ENCODE data around the gene SRP54. TPM values are rescaled to one million over a fixed set of nuclear protein-coding genes. Genes with fewer than 3 reads are reported as not detected.
A peak's percentile ranks its signal among the peaks of the same experiment; 100 is the strongest.

SRP54 gene
- total and polyA plus RNA-seq, 2 of the 13 experiments (the other 11 are each of a cell fraction or from before 2014, with no cell fraction given) = 42.2 to 207 TPM

GRCh38 chr14:35046751-35047536 is 64.2 kb downstream of the SRP54 start (continued):
- TF ChIP-seq ZEB1 (IDR thresholded peaks at IDR 0.05; ENCODE audit: insufficient replicate concordance, low read depth) (peak; percentile 6), SSRP1 (CRISPR knock-in tag; IDR thresholded peaks at IDR 0.05) (0 out of 2 replicates have a peak, but pooled peaks have one; percentile 16), ZNF713 (CRISPR knock-in tag; IDR thresholded peaks at IDR 0.05) (peak; percentile 79; the same call in 1 of the 2 replicates)

DNA sequence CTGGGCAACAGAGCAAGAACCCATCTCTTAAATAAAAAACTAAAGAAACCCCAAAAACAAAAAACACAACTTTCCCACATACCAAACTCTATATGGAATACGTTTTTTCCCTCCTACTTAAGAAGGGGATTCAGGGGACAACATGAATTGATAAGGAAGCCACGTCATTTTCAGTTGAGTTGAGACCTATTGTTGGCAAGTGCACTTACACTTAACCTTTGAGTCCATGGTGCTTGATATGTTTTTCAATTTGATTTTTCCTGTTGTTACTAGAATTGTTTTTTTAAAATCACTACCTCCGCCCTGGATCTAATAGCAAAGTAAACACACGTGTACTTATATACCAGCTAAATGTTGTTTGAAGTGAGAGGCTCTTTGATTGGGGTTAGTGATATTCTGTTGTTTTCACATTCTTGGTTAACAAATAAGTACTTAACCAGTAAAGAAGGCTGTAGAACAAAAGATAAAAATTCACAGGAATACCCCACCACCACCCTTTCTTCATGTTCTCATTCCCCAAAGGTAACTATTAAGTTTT is 65.3 kb downstream of the SRP54 start:
- Histone ChIP-seq H3K9me3 (ENCODE audit: low read length) (no peaks in the 10 kb centered on the region), H3K4me2 (ENCODE audit: low read depth, low read length) (peak overlapping the region; percentile 96), H3K27me3 (ENCODE audit: control insufficient read depth in 1 of 2, insufficient read depth in 2 of 2, low read length in 2 of 2) (no peaks in the 10 kb centered on the region; a peak in 1 of 5 replicates), H3K4me3 (replicated peaks in 1 of 3; ENCODE audit: insufficient read depth in 1 of 3, low read depth in 2 of 3, low read length in 3 of 3) (peak overlapping the region in 1 of 3 experiments; percentile 3; a peak in 2 of 6 replicates), H3K9ac (ENCODE audit: insufficient read depth, low read depth, low read length) (peak overlapping the region; percentile 4; the same call in 1 of the 2 replicates), H4K20me1 (ENCODE audit: insufficient read depth, low read length) (no peaks in the 10 kb centered on the region), H3K36me3 (replicated peaks in 1 of 2; ENCODE audit: control insufficient read depth in 1 of 2, insufficient read depth in 2 of 2, low read length in 2 of 2) (peaks cover 0 to 4% of the 10 kb centered on the region in 2 experiments; a peak in 1 of 5 replicates), H3K27ac (ENCODE audit: extremely low read length, insufficient read depth, low read length) (no peak overlapping the region), H3K79me2 (ENCODE audit: insufficient read depth, low read length) (peaks cover 19% of the 10 kb centered on the region), H3K4me1 (ENCODE audit: insufficient read depth, low read length) (peaks cover 62% of the 10 kb centered on the region), H2AFZ (ENCODE audit: low read length) (no peak overlapping the region)
- DNase-seq (ENCODE audit: low spot score) = peak; percentile 26
- ChIA-PET CTCF (ENCODE audit: low intra/inter-chr PET ratio, low total read pairs) (no interaction called here), POLR2A (interaction anchor here (2.0 to 3.4 kb wide), 3 partner anchors 10 to 356 kb away, joined by 5 to 21 read pairs (median 19); partner anchors contain the start of genes NFKBIA and PSMA6)
- no peak for ATAC-seq
- no peak for FAIRE-seq
- no TSS peak for BruUV-seq (replicated peaks)
- in situ Hi-C loops (cut with HindIII; ENCODE audit: extremely low pct_ligation_motif_present, low pct_unique_long_range_greater_than_20kb) (loop anchor here (5.0 kb wide), 1 partner anchor 66 kb away; the partner anchor contains the start of gene SRP54), intact Hi-C loops (cut with micrococcal nuclease; ENCODE audit: unreplicated experiment) (loop anchor here (5.0 to 10.0 kb wide), 3 partner anchors 247 to 757 kb away; partner anchors contain the start of genes PSMA6 and RALGAPA1)
- WGBS (ENCODE audit: low lambda C conversion rate) = 72% methylated on average over 4 of the region's 4 CpGs
- TF ChIP-seq HNRNPK (IDR thresholded peaks at IDR 0.05; ENCODE audit: low read depth, low read length, poor library complexity, severe bottlenecking) (peak; percentile 14), ZBTB38 (CRISPR knock-in tag; IDR thresholded peaks at IDR 0.05) (no peak), KLF11 (CRISPR knock-in tag; IDR thresholded peaks at IDR 0.05) (no peak), BRCA1 (CRISPR knock-in tag; IDR thresholded peaks at IDR 0.05) (no peak), ZNF546 (CRISPR knock-in tag; conservative IDR thresholded peaks at IDR 0.05) (no peak), LCORL (IDR thresholded peaks at IDR 0.05) (no peak), LCORL (CRISPR knock-in tag; IDR thresholded peaks at IDR 0.05) (no peak), ZZZ3 (CRISPR knock-in tag; IDR thresholded peaks at IDR 0.05; ENCODE audit: borderline replicate concordance) (no peak), ZNF615 (CRISPR knock-in tag; IDR thresholded peaks at IDR 0.05; ENCODE audit: borderline replicate concordance) (no peak), ZFYVE20 (CRISPR knock-in tag; IDR thresholded peaks at IDR 0.05; ENCODE audit: borderline replicate concordance, low read depth) (no peak), SOX13 (IDR thresholded peaks at IDR 0.05) (no peak), SOX13 (CRISPR knock-in tag; conservative IDR thresholded peaks at IDR 0.05 in 1 of 2, IDR thresholded peaks at IDR 0.05 in 1 of 2) (peak in 1 of 2 experiments; percentile 58; a peak in 2 of 4 replicates), ZSCAN22 (CRISPR knock-in tag; IDR thresholded peaks at IDR 0.05) (no peak), ZIK1 (CRISPR knock-in tag; IDR thresholded peaks at IDR 0.05; ENCODE audit: borderline replicate concordance, low read depth) (no peak), SIX1 (CRISPR knock-in tag; IDR thresholded peaks at IDR 0.05; ENCODE audit: borderline replicate concordance) (peak; percentile 45; the same call in 1 of the 2 replicates), ZNF335 (CRISPR knock-in tag; IDR thresholded peaks at IDR 0.05) (no peak)
- TF ChIP-seq, protein P1, sequence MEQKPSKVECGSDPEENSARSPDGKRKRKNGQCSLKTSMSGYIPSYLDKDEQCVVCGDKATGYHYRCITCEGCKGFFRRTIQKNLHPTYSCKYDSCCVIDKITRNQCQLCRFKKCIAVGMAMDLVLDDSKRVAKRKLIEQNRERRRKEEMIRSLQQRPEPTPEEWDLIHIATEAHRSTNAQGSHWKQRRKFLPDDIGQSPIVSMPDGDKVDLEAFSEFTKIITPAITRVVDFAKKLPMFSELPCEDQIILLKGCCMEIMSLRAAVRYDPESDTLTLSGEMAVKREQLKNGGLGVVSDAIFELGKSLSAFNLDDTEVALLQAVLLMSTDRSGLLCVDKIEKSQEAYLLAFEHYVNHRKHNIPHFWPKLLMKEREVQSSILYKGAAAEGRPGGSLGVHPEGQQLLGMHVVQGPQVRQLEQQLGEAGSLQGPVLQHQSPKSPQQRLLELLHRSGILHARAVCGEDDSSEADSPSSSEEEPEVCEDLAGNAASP (CRISPR knock-in tag; IDR thresholded peaks at IDR 0.05; ENCODE audit: borderline replicate concordance) = no peak
- TF ChIP-seq, protein P2, sequence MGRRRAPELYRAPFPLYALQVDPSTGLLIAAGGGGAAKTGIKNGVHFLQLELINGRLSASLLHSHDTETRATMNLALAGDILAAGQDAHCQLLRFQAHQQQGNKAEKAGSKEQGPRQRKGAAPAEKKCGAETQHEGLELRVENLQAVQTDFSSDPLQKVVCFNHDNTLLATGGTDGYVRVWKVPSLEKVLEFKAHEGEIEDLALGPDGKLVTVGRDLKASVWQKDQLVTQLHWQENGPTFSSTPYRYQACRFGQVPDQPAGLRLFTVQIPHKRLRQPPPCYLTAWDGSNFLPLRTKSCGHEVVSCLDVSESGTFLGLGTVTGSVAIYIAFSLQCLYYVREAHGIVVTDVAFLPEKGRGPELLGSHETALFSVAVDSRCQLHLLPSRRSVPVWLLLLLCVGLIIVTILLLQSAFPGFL (CRISPR knock-in tag; IDR thresholded peaks at IDR 0.05) = no peak
